Vagina (tissue), 2 donors: Measurements from ENCODE around the gene EHBP1. TPM values are rescaled to one million over a fixed set of nuclear protein-coding genes. Genes with fewer than 3 reads are reported as not detected.

ENCODE experiments used
- DNase-seq, 2 donors: peaks; one replicate each; pipeline ENCODE4 v3.0.0-alpha.2; 2017; ENCODE audit errors: extremely low spot score in 2 of 2
- H3K27ac ChIP-seq: fragments of 200-600 bp; sonication (generic); one replicate; pipeline ENCODE4 v1.5.1; 2019
- H3K27me3 ChIP-seq: fragments of 200-600 bp; sonication (generic); one replicate; pipeline ENCODE4 v1.5.1; 2019
- H3K36me3 ChIP-seq, 2 donors: fragments of 200-600 bp; sonication (generic); one replicate each; pipeline ENCODE4 v1.5.1; 2017 to 2019
- H3K4me1 ChIP-seq: fragments of 200-600 bp; sonication (generic); one replicate; pipeline ENCODE4 v1.5.1; 2019
- H3K4me3 ChIP-seq, 2 donors: fragments of 200-600 bp; sonication (generic); 1 replicate in 1 of 2; 2 replicates in 1 of 2; pipeline ENCODE4 v1.5.1; 2016 to 2019
- H3K9me3 ChIP-seq: fragments of 200-600 bp; sonication (generic); one replicate; pipeline ENCODE4 v1.5.1; 2019
- POLR2A ChIP-seq, 2 donors: fragments of 450-650 bp; IDR thresholded peaks; one replicate each; pipeline ENCODE4 v1.6.1; 2017; ENCODE audit warnings: antibody characterized with exemption in 2 of 2, mild to moderate bottlenecking in 2 of 2, moderate library complexity in 2 of 2
- POLR2AphosphoS5 ChIP-seq, 2 donors: sonication (generic); formaldehyde crosslinking; IDR thresholded peaks; one replicate each; pipeline ENCODE4 v1.9.0; 2017; ENCODE audit warnings: antibody characterized with exemption in 2 of 2, mild to moderate bottlenecking in 2 of 2, low read depth in 1 of 2; ENCODE audit not compliant: insufficient read depth in 1 of 2
- intact Hi-C: fragments of 100-400 bp; cut with DNase I; formaldehyde crosslinking; loops from one replicate; pipeline ENCODE4 v1.15.1; 2023
- total RNA-seq: library from RNA; depleted of rRNA; stranded (reverse); fragments of >200 nt; gene quantifications from one replicate; pipeline ENCODE4 v1.2.3, GENCODE V29; 2016
- TF ChIP-seq, protein P1 (sequence below), 3 experiments: fragments of 450-650 bp in 2 of 3; fragments of 200-600 bp in 1 of 3; sonication (generic) in 1 of 3; IDR thresholded peaks; one replicate each; pipeline ENCODE4 v1.5.1; 2017 to 2019; ENCODE audit warnings: antibody characterized with exemption in 3 of 3, mild to moderate bottlenecking in 2 of 3, moderate library complexity in 2 of 3

EHBP1 gene
- total RNA-seq: 97.7 TPM

DNA sequence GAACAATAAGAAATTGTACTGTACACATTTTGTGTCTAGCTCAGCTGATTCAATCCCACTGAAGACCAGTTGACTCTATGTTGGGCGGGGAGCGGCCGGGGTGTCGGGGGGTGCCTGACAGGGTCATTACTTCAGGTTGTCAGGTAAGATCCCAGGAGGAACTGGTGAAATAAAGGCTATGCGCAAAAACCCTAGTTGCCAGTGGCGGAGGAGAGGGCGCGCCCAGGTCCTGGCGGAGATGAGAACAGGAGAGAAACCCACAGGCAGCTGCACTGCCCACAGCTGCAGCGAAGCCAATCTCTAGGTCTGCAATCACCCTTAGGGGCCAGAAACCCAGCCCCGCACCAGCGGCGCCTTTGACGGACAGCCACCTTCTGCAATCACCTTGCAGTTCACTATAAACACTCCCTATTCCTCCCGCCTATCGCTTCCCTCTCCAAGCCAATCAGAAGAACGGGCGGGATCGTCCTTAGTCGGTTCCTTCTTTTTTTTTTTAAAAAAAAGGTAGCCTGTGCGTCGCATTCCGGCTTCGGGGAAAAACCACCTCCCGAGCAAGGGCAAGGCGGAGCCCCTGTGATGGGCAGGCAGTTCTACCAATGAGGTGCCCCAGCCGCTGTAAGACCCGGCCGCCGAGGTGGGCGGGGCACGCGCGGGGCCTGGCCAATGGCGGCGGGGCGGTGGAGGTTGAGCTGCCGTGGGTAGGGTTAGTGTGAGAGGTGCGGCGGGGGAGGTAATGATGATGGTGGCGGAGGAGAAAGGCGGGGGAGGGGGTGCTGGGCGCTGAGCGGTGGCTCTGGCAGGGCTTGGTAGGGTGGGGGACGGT, at the start of gene EHBP1:
TSS of gene EHBP1 (plus strand) at position 707 of the 823 bp plus-strand sequence. CDS start 1,479 bp downstream, outside the sequence.
- peak in 1 of 2 donors; percentile 64 for TF ChIP-seq POLR2A (IDR thresholded peaks at IDR 0.05)
- TF ChIP-seq, protein P1, sequence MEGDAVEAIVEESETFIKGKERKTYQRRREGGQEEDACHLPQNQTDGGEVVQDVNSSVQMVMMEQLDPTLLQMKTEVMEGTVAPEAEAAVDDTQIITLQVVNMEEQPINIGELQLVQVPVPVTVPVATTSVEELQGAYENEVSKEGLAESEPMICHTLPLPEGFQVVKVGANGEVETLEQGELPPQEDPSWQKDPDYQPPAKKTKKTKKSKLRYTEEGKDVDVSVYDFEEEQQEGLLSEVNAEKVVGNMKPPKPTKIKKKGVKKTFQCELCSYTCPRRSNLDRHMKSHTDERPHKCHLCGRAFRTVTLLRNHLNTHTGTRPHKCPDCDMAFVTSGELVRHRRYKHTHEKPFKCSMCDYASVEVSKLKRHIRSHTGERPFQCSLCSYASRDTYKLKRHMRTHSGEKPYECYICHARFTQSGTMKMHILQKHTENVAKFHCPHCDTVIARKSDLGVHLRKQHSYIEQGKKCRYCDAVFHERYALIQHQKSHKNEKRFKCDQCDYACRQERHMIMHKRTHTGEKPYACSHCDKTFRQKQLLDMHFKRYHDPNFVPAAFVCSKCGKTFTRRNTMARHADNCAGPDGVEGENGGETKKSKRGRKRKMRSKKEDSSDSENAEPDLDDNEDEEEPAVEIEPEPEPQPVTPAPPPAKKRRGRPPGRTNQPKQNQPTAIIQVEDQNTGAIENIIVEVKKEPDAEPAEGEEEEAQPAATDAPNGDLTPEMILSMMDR (IDR thresholded peaks at IDR 0.05): no peak
- TF ChIP-seq POLR2AphosphoS5 (IDR thresholded peaks at IDR 0.05; ENCODE audit: insufficient read depth in 1 of 2, low read depth in 1 of 2): peak; percentile 92 to 96
- intact Hi-C loops: loop anchor here (10.0 kb wide), 1 partner anchor 230 kb away; no protein-coding TSS in a partner anchor

DNA sequence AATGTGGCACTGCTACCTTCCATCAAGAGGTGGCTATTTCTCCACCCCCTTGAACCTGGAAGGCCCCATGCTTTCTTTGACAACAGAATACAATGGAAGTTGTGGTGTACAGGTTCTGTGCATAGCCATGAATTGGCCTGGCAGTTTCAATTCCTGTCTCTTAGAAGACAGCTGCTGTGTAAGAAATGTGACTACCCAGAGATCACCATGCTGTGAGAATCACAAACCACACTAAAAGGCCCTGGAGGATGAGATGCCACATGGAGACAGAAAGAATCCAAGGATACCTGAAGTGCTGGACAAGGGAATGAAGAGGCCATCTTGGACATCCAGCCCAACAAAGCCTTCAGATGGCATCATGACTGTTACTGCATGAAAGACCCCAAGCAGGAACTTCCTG, 47.7 kb upstream of the EHBP1 start:
- H3K4me3 ChIP-seq: no peak overlapping the region
- H3K9me3 ChIP-seq: no peaks in the 10 kb centered on the region
- H3K27me3 ChIP-seq: no peaks in the 10 kb centered on the region
- H3K36me3 ChIP-seq: no peaks in the 10 kb centered on the region
- TF ChIP-seq, protein P1 (IDR thresholded peaks at IDR 0.05): no peak
- TF ChIP-seq POLR2A (IDR thresholded peaks at IDR 0.05): no peak
- no peak for TF ChIP-seq POLR2AphosphoS5 (IDR thresholded peaks at IDR 0.05; ENCODE audit: insufficient read depth in 1 of 2, low read depth in 1 of 2)
- H3K4me1 ChIP-seq: peaks cover 41% of the 10 kb centered on the region
- DNase-seq: no peak
- intact Hi-C loops: no loop called here
- no peak overlapping the region for H3K27ac ChIP-seq

More for the DNA sequence above, at the start of gene EHBP1:
- DNase-seq: peak; percentile 97 to 100
- no peaks in the 10 kb centered on the region for H3K27me3 ChIP-seq
- H3K4me1 ChIP-seq: peaks cover 47% of the 10 kb centered on the region
- H3K9me3 ChIP-seq: no peaks in the 10 kb centered on the region
- H3K36me3 ChIP-seq: no peaks in the 10 kb centered on the region
- peak within 1 kb of the TSS; percentile 98 for H3K27ac ChIP-seq
- H3K4me3 ChIP-seq: peak within 1 kb of the TSS; percentile 86 to 97

DNA sequence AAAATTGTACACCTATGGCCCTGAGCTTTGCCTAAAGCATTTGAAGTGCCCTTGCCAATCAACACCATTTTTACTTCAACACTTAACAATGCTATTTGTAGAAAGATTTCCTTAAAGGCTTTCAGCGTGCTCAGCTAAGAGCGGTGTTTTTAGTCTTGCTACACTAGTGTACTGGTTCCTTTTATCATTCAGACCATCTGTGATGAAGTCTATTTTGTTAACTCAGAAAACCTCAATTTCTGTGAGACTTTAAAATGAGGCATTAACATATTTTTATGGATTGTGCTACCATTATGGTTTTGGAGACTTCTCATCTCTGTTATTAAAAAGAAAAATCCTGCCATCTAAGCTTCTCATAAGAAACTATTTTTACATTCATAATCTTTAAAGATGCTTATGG, 46.6 kb upstream of the EHBP1 start:
- Histone ChIP-seq H3K4me1 (peaks cover 52% of the 10 kb centered on the region), H3K9me3 (no peaks in the 10 kb centered on the region), H3K27me3 (no peaks in the 10 kb centered on the region), H3K36me3 (no peaks in the 10 kb centered on the region), H3K27ac (no peak overlapping the region), H3K4me3 (no peak overlapping the region)
- no peak for DNase-seq
- TF ChIP-seq POLR2A (IDR thresholded peaks at IDR 0.05) (no peak), POLR2AphosphoS5 (IDR thresholded peaks at IDR 0.05; ENCODE audit: insufficient read depth in 1 of 2, low read depth in 1 of 2) (no peak)
- TF ChIP-seq, protein P1 (IDR thresholded peaks at IDR 0.05): no peak
- intact Hi-C loops: no loop called here

DNA sequence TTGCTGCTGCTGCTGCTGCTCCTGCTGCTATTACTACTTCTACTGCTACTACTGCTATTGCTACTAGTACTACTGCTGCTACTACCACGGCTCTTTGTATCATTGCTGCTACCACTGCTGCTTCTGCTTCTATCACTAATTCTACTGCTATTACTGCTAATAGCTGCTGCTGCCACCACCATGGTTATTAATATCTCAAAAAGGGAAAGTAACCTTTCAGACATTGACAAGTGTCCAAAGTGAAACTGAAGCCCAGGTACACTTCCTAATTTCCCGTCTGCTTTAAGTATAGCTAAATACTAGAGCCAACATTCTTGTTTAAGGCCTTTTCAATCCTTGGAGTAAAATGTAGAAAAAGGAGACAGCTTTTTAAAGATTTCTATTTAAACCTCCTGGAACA, 45.4 kb upstream of the EHBP1 start:
- no peak for DNase-seq
- Histone ChIP-seq H3K36me3 (no peaks in the 10 kb centered on the region), H3K27me3 (no peaks in the 10 kb centered on the region), H3K4me3 (no peak overlapping the region), H3K4me1 (peaks cover 60% of the 10 kb centered on the region), H3K9me3 (no peaks in the 10 kb centered on the region), H3K27ac (peak overlapping the region; percentile 2)
- TF ChIP-seq, protein P1 (IDR thresholded peaks at IDR 0.05): no peak
- TF ChIP-seq POLR2A (IDR thresholded peaks at IDR 0.05) (no peak), POLR2AphosphoS5 (IDR thresholded peaks at IDR 0.05; ENCODE audit: insufficient read depth in 1 of 2, low read depth in 1 of 2) (no peak)
- intact Hi-C loops: no loop called here
